Gastrocnemius medialis (tissue), 4 donors: ENCODE measurements around the gene DTNB.

Experiments
- CTCF ChIP-seq, 5 experiments: fragments of 450-650 bp in 3 of 5; fragments of 200-600 bp in 2 of 5; sonication (generic) in 2 of 5; IDR thresholded peaks in 4 of 5; conservative IDR thresholded peaks in 1 of 5; 1 replicate in 4 of 5; 2 replicates in 1 of 5; pipeline ENCODE4 v1.5.1; 2016 to 2019; ENCODE audit warnings: antibody characterized with exemption in 5 of 5, mild to moderate bottlenecking in 3 of 5, moderate library complexity in 3 of 5
- POLR2A ChIP-seq, 2 donors: fragments of 450-650 bp; IDR thresholded peaks; one replicate each; pipeline ENCODE4 v1.6.1; 2017; ENCODE audit warnings: antibody characterized with exemption in 2 of 2, mild to moderate bottlenecking in 2 of 2, moderate library complexity in 2 of 2

GRCh38 chr2:25635797-25636196 is 37.6 kb downstream of the DTNB start:
- TF ChIP-seq CTCF (IDR thresholded peaks at IDR 0.05 in 4 of 5, conservative IDR thresholded peaks at IDR 0.05 in 1 of 5): no peak
- no peak for TF ChIP-seq POLR2A (IDR thresholded peaks at IDR 0.05)
